Renal pelvis (tissue), 12 donors: ENCODE results near the gene TECPR2. TPM values are rescaled to one million over a fixed set of nuclear protein-coding genes. Genes with fewer than 3 reads are reported as not detected.
"Not testable (repeated sequence)": the region's sequence is repeated elsewhere in the genome, so short reads cannot be mapped to it uniquely, and the experiment has no call there.

ENCODE experiments used
- DNase-seq: peaks from one replicate; pipeline ENCODE4 v3.0.0-alpha.2; 2013
- long read RNA-seq, 16 experiments: transcript quantifications; one replicate each; lab custom pipeline, GENCODE V29; 2026
- polyA plus RNA-seq, 3 donors: library from polyadenylated mRNA; unstranded; fragments of 120-200 nt; gene quantifications; one replicate each; pipeline ENCODE4 v1.2.1, GENCODE V29; 2013; ENCODE audit not compliant: insufficient read length in 3 of 3

Gene TECPR2
- 10 to 100 TPM; 18.4 to 20.9 (median 18.5) TPM for polyA plus RNA-seq
- long read RNA-seq, donor 1: 0 reads
- long read RNA-seq, donor 2: 0 reads
- long read RNA-seq, donor 3: 0 reads
- long read RNA-seq, donor 4: 0 reads
- long read RNA-seq, donor 5: 0 reads
- long read RNA-seq, donor 6, partial matches to known transcripts: 0 of 20 reads
- long read RNA-seq, donor 6, other reads (novel, unspliced or antisense): 18 of 20 reads
- long read RNA-seq, donor 7, partial matches to known transcripts: 17 of 17 reads
- long read RNA-seq, donor 7, other reads (novel, unspliced or antisense): 0 of 17 reads
- long read RNA-seq, donor 8: 0 reads
- long read RNA-seq, donor 9, partial matches to known transcripts: 5 of 5 reads
- long read RNA-seq, donor 9, other reads (novel, unspliced or antisense): 0 of 5 reads
- long read RNA-seq, donor 10, partial matches to known transcripts: 0 of 1 reads
- long read RNA-seq, donor 10, other reads (novel, unspliced or antisense): 0 of 1 reads
- long read RNA-seq, donor 11, partial matches to known transcripts: 7 of 8 reads
- long read RNA-seq, donor 11, other reads (novel, unspliced or antisense): 0 of 8 reads
- long read RNA-seq, donor 12, partial matches to known transcripts: 23 of 23 reads
- long read RNA-seq, donor 12, other reads (novel, unspliced or antisense): 0 of 23 reads
- long read RNA-seq, donor 13: 0 reads
- long read RNA-seq, donor 14: 0 reads
- long read RNA-seq, donor 15: 0 reads
- long read RNA-seq, donor 16, partial matches to known transcripts: 9 of 10 reads
- long read RNA-seq, donor 16, other reads (novel, unspliced or antisense): 0 of 10 reads

- DNase-seq: peak; percentile 96
Observed at GRCh38 chr14:102362545-102363181, at the start of gene TECPR2, which contains the start of gene CINP. Gene TECPR2 (plus strand): TSS chr14:102362941. CDS start chr14:102376722, 13,781 bp downstream. Gene CINP (minus strand): TSS chr14:102362890. CDS start chr14:102362851, 39 bp downstream.

- DNase-seq: peak; percentile 76
Observed at GRCh38 chr14:102314242-102315011, 48.3 kb upstream of the TECPR2 start.

- DNase-seq: no peak
Observed at GRCh38 chr14:102315121-102315520, 47.6 kb upstream of the TECPR2 start.

GRCh38 chr14:102316338-102316742, 46.4 kb upstream of the TECPR2 start:
- peak; percentile 82 for DNase-seq

- DNase-seq: peak; percentile 91
Observed at GRCh38 chr14:102316743-102317563, 45.8 kb upstream of the TECPR2 start.

- DNase-seq: no peak
Observed at GRCh38 chr14:102317564-102318248, 45.0 kb upstream of the TECPR2 start.

- DNase-seq: no peak
Observed at GRCh38 chr14:102318781-102319276, 43.9 kb upstream of the TECPR2 start.

GRCh38 chr14:102319351-102320032, 43.2 kb upstream of the TECPR2 start, which contains the start of gene ZNF839:
Gene ZNF839 (plus strand): TSS chr14:102319746. CDS start chr14:102319766, 20 bp downstream.
- peak; percentile 90 for DNase-seq

GRCh38 chr14:102320033-102320660, 42.6 kb upstream of the TECPR2 start:
- no peak for DNase-seq

- no peak for DNase-seq
Observed at GRCh38 chr14:102320671-102321455, 41.9 kb upstream of the TECPR2 start.

GRCh38 chr14:102321456-102322422, 41.0 kb upstream of the TECPR2 start:
- no peak for DNase-seq

GRCh38 chr14:102323102-102323501, 39.6 kb upstream of the TECPR2 start:
- no peak for DNase-seq

- no peak for DNase-seq
Observed at GRCh38 chr14:102325791-102326345, 36.9 kb upstream of the TECPR2 start.

- DNase-seq: no peak
Observed at GRCh38 chr14:102326583-102326982, 36.2 kb upstream of the TECPR2 start.

GRCh38 chr14:102329381-102329780, 33.4 kb upstream of the TECPR2 start:
- not testable (repeated sequence) for DNase-seq

- DNase-seq: no peak
Observed at GRCh38 chr14:102330806-102331205, 31.9 kb upstream of the TECPR2 start.
